Stimulated activated CD4-positive, alpha-beta T cell treated with anti-CD3 and anti-CD28 coated beads, TNF-alpha, amount 100 ng/mL, for 48 hours (primary cell): Measurements from ENCODE around the gene BSN.

Experiments
- DNase-seq, 3 donors: peaks; one replicate each; pipeline ENCODE4 v3.0.0-alpha.2; 2020; ENCODE audit warnings: low read depth in 3 of 3

BSN gene

GRCh38 chr3:49654176-49654825 lies 100.0 kb downstream of the BSN start:
- no peak for DNase-seq

GRCh38 chr3:49654955-49655556 lies 100.8 kb downstream of the BSN start:
- no peak for DNase-seq

GRCh38 chr3:49655731-49656285 lies 101.5 kb downstream of the BSN start:
- no peak for DNase-seq

GRCh38 chr3:49656541-49657112 lies 102.3 kb downstream of the BSN start:
- no peak for DNase-seq

GRCh38 chr3:49657208-49657915 lies 103.1 kb downstream of the BSN start:
- DNase-seq: no peak

- no peak for DNase-seq
Measured at GRCh38 chr3:49658711-49659110, 104.4 kb downstream of the BSN start.

GRCh38 chr3:49659756-49660155 lies 105.5 kb downstream of the BSN start:
- DNase-seq: no peak

GRCh38 chr3:49661281-49661680 lies 107.0 kb downstream of the BSN start:
- no peak for DNase-seq

GRCh38 chr3:49662021-49662420 lies 107.7 kb downstream of the BSN start:
- no peak for DNase-seq

- DNase-seq: no peak
Measured at GRCh38 chr3:49662720-49663413, 108.6 kb downstream of the BSN start.

- no peak for DNase-seq
Measured at GRCh38 chr3:49663831-49664230, 109.6 kb downstream of the BSN start.

- no peak for DNase-seq
Measured at GRCh38 chr3:49664300-49664699, 110.0 kb downstream of the BSN start.

GRCh38 chr3:49665822-49666519 lies 111.7 kb downstream of the BSN start:
- no peak for DNase-seq

GRCh38 chr3:49666592-49666991 lies 112.3 kb downstream of the BSN start:
- DNase-seq: no peak

- no peak for DNase-seq
Measured at GRCh38 chr3:49667701-49668413, 113.6 kb downstream of the BSN start.

GRCh38 chr3:49668414-49668797 lies 114.1 kb downstream of the BSN start:
- DNase-seq: no peak

GRCh38 chr3:49668861-49669260 lies 114.6 kb downstream of the BSN start:
- no peak for DNase-seq

- no peak for DNase-seq
Measured at GRCh38 chr3:49669352-49669751, 115.1 kb downstream of the BSN start.

- DNase-seq: no peak
Measured at GRCh38 chr3:49670940-49671290, 116.6 kb downstream of the BSN start.
